ENCODE results near the gene TBX15. TPM values are rescaled to one million over a fixed set of nuclear protein-coding genes. Genes with fewer than 3 reads are reported as not detected.

TBX15 gene
- total and polyA plus RNA-seq, 2 experiments from 2014 or later: 38.7 to 41.7 TPM

GRCh38 chr1:118842452-118843201 lies 145.5 kb downstream of the TBX15 start:
- TF ChIP-seq EZH2phosphoT487 (IDR thresholded peaks at IDR 0.05; ENCODE audit: insufficient read depth, low read depth): no peak
- TF ChIP-seq EZH2 (IDR thresholded peaks at IDR 0.05; ENCODE audit: insufficient read depth, poor library complexity, severe bottlenecking): no peak
- Histone ChIP-seq H3K9me3 (ENCODE audit: low read depth) (no peaks in the 10 kb centered on the region), H3K27me3 (replicated peaks; ENCODE audit: insufficient read depth) (no peaks in the 10 kb centered on the region), H3K27ac (no peak overlapping the region), H3K4me1 (ENCODE audit: insufficient read depth) (no peaks in the 10 kb centered on the region), H3K9me2 (ENCODE audit: insufficient read depth) (no peaks in the 10 kb centered on the region), H3K79me2 (ENCODE audit: insufficient read depth) (no peaks in the 10 kb centered on the region), H3K36me3 (ENCODE audit: low read depth) (no peaks in the 10 kb centered on the region), H3F3A (ENCODE audit: insufficient read depth) (no peaks in the 10 kb centered on the region), H2AFZ (no peak overlapping the region), H3K4me3 (no peak overlapping the region), H4K20me1 (ENCODE audit: insufficient read depth) (no peaks in the 10 kb centered on the region), H3K9ac (no peak overlapping the region), H3K4me2 (ENCODE audit: unreplicated experiment) (no peak overlapping the region)
- 56 to 60% methylated on average over 14 of the region's 14 CpGs for WGBS, 2 experiments (ENCODE audit: low coverage in 1 of 2, low lambda C conversion rate in 2 of 2, missing lambda C conversion rate in 2 of 2)
- no peak for DNase-seq
- in situ Hi-C loops (cut with MboI): no loop called here

- Histone ChIP-seq H3K4me1 (ENCODE audit: insufficient read depth) (no peaks in the 10 kb centered on the region), H3F3A (ENCODE audit: insufficient read depth) (no peaks in the 10 kb centered on the region), H4K20me1 (ENCODE audit: insufficient read depth) (no peaks in the 10 kb centered on the region), H3K27ac (no peak overlapping the region), H3K4me3 (no peak overlapping the region), H3K9me3 (ENCODE audit: low read depth) (no peaks in the 10 kb centered on the region), H2AFZ (no peak overlapping the region), H3K36me3 (ENCODE audit: low read depth) (no peaks in the 10 kb centered on the region), H3K9me2 (ENCODE audit: insufficient read depth) (no peaks in the 10 kb centered on the region), H3K4me2 (ENCODE audit: unreplicated experiment) (no peak overlapping the region), H3K27me3 (replicated peaks; ENCODE audit: insufficient read depth) (no peaks in the 10 kb centered on the region), H3K79me2 (ENCODE audit: insufficient read depth) (no peaks in the 10 kb centered on the region), H3K9ac (no peak overlapping the region)
- no peak for DNase-seq
- in situ Hi-C loops (cut with MboI): no loop called here
- TF ChIP-seq EZH2 (IDR thresholded peaks at IDR 0.05; ENCODE audit: insufficient read depth, poor library complexity, severe bottlenecking) (no peak), EZH2phosphoT487 (IDR thresholded peaks at IDR 0.05; ENCODE audit: insufficient read depth, low read depth) (no peak)
Observed at GRCh38 chr1:118841521-118841920, 146.6 kb downstream of the TBX15 start.

Small RNA genes within 50 kb of the gene (small RNA-seq; reads per million reads assigned to genes)
- not detected for gene AL139420.2 (ENCODE audit: low read depth, low replicate concordance)

Other genes starting within 250 kb of the TBX15 start
- gene WARS2, start 152.3 kb upstream of the TBX15 start, total RNA-seq (2014; rRNA removed; shearing (Covaris generic)): 13.0 and 13.8 TPM in 2 replicates
- 7.9 and 9.6 TPM in 2 replicates for gene WARS2, start 152.3 kb upstream of the TBX15 start, polyA plus RNA-seq (2016; fragmentation: Nextera tagmentation; extraction: Ambion mirVana)

All from GM23248 (cell line).